OCI-LY1 (cell line): ENCODE results near the gene GADD45A.

Experiments used
- H2AFZ ChIP-seq: fragments of 200-600 bp; sonication (generic), shearing (Covaris generic); 2 replicates; pipeline ENCODE4 v1.6.0; 2014; ENCODE audit warnings: antibody characterized with exemption, mild to moderate bottlenecking, low read length
- H3F3A ChIP-seq: fragments of 200-600 bp; sonication (generic), shearing (Covaris generic); 2 replicates; pipeline ENCODE4 v1.6.0; 2014; ENCODE audit warnings: mild to moderate bottlenecking, antibody characterized with exemption, low read length, moderate library complexity; ENCODE audit not compliant: insufficient read depth
- H3K27ac ChIP-seq: fragments of 200-600 bp; sonication (generic); 2 replicates; pipeline ENCODE4 v1.5.1; 2014; ENCODE audit warnings: low read length, mixed run types, mild to moderate bottlenecking, low read depth; ENCODE audit not compliant: poor library complexity, severe bottlenecking
- H3K27me3 ChIP-seq: fragments of 200-600 bp; sonication (generic); 2 replicates; pipeline ENCODE4 v1.6.0; 2014; ENCODE audit warnings: antibody characterized with exemption, mild to moderate bottlenecking, low read length, moderate library complexity; ENCODE audit not compliant: insufficient read depth
- H3K36me3 ChIP-seq: fragments of 200-600 bp; sonication (generic); 2 replicates; pipeline ENCODE4 v1.6.1; 2014; ENCODE audit warnings: mild to moderate bottlenecking, antibody characterized with exemption, low read length, moderate library complexity, mixed read lengths; ENCODE audit not compliant: insufficient read depth
- H3K4me1 ChIP-seq: fragments of 200-600 bp; sonication (generic); 2 replicates; pipeline ENCODE4 v1.5.1; 2014; ENCODE audit warnings: mild to moderate bottlenecking, low read length, moderate library complexity; ENCODE audit not compliant: insufficient read depth, severe bottlenecking
- H3K4me2 ChIP-seq: fragments of 200-600 bp; sonication (generic), shearing (Covaris generic); 2 replicates; pipeline ENCODE4 v1.6.1; 2014; ENCODE audit warnings: low read length
- H3K4me3 ChIP-seq: fragments of 200-600 bp; sonication (generic); 2 replicates; pipeline ENCODE4 v1.5.1; 2014; ENCODE audit warnings: low read length, low read depth, mild to moderate bottlenecking, mixed read lengths; ENCODE audit not compliant: poor library complexity, severe bottlenecking
- H3K79me2 ChIP-seq: fragments of 200-600 bp; shearing (Covaris generic); 2 replicates; pipeline ENCODE4 v1.6.1; 2016; ENCODE audit warnings: mixed run types, low read length, mixed read lengths; ENCODE audit not compliant: insufficient read depth
- H3K9ac ChIP-seq: fragments of 200-600 bp; sonication (generic), shearing (Covaris generic); 2 replicates; pipeline ENCODE4 v1.6.1; 2014; ENCODE audit warnings: mild to moderate bottlenecking, low read length, mixed read lengths
- H3K9me2 ChIP-seq: fragments of 200-600 bp; sonication (generic), shearing (Covaris generic); 2 replicates; pipeline ENCODE4 v1.6.1; 2014; ENCODE audit warnings: low read depth, mild to moderate bottlenecking, low read length, mixed read lengths
- H3K9me3 ChIP-seq: fragments of 200-600 bp; shearing (Covaris generic); 2 replicates; pipeline ENCODE4 v1.6.1; 2014; ENCODE audit warnings: low read length, mixed read lengths
- H4K20me1 ChIP-seq: fragments of 200-600 bp; sonication (generic), shearing (Covaris generic); 2 replicates; pipeline ENCODE4 v1.6.0; 2016; ENCODE audit warnings: mild to moderate bottlenecking, low read length; ENCODE audit not compliant: insufficient read depth
- EZH2 ChIP-seq: fragments of 200-600 bp; sonication (generic), shearing (Covaris generic); IDR thresholded peaks from 2 replicates; pipeline ENCODE4 v1.8.0; 2017; ENCODE audit warnings: borderline replicate concordance, mixed run types, mild to moderate bottlenecking, antibody characterized with exemption, low read length, moderate library complexity, mixed read lengths
- TF ChIP-seq, protein P1 (sequence below): fragments of 200-600 bp; sonication (generic), shearing (Covaris generic); IDR thresholded peaks from 2 replicates; pipeline ENCODE4 v1.5.1; 2017; ENCODE audit warnings: mild to moderate bottlenecking, antibody characterized with exemption, low read length, moderate library complexity, mixed read lengths

GADD45A gene

DNA sequence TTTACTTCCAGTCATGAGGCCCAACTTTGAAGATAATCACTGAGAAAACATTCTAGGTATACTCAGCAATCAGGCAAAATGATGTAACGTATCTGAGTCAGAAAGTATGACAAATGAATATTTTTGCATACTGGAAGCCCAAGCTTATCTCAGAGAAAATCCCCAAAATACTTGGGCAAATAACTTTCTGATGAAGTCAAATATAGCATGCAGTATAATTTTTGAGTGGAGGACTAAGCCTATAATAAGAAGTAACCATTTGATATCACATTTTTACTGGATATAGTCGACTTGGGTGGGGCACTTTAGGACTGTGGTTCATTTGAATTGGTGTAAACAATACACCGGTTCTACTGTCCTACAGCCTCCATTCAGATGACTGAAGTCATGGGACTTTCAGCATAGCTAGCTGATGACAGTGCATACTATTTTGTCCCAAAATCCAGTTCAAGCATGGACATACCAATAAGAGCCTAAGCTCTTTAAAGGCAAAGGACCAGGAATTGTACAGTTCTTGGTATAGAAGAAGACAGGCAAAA lies 2.3 kb upstream of the GADD45A start:
- Histone ChIP-seq H3K79me2 (peaks cover 23% of the 10 kb centered on the region), H3K9ac (no peak overlapping the region; the same call in 1 of the 2 replicates), H3K4me3 (no peak overlapping the region), H4K20me1 (no peaks in the 10 kb centered on the region), H3F3A (no peaks in the 10 kb centered on the region), H2AFZ (no peak overlapping the region), H3K27ac (peak overlapping the region; percentile 85), H3K36me3 (peaks cover 26% of the 10 kb centered on the region), H3K4me1 (peaks cover 54% of the 10 kb centered on the region), H3K9me2 (no peaks in the 10 kb centered on the region), H3K27me3 (no peaks in the 10 kb centered on the region), H3K9me3 (no peaks in the 10 kb centered on the region), H3K4me2 (no peak overlapping the region)
- TF ChIP-seq, protein P1, sequence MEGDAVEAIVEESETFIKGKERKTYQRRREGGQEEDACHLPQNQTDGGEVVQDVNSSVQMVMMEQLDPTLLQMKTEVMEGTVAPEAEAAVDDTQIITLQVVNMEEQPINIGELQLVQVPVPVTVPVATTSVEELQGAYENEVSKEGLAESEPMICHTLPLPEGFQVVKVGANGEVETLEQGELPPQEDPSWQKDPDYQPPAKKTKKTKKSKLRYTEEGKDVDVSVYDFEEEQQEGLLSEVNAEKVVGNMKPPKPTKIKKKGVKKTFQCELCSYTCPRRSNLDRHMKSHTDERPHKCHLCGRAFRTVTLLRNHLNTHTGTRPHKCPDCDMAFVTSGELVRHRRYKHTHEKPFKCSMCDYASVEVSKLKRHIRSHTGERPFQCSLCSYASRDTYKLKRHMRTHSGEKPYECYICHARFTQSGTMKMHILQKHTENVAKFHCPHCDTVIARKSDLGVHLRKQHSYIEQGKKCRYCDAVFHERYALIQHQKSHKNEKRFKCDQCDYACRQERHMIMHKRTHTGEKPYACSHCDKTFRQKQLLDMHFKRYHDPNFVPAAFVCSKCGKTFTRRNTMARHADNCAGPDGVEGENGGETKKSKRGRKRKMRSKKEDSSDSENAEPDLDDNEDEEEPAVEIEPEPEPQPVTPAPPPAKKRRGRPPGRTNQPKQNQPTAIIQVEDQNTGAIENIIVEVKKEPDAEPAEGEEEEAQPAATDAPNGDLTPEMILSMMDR, result no peak
- no peak for TF ChIP-seq EZH2

- Histone ChIP-seq H3K27ac (peak overlapping the region; percentile 85), H3K4me2 (peak overlapping the region; percentile 69; the same call in 1 of the 2 replicates), H3K27me3 (no peaks in the 10 kb centered on the region)
Measured at GRCh38 chr1:67683316-67683715, 1.7 kb upstream of the GADD45A start.

GRCh38 chr1:67683766-67684525 lies 1.1 kb upstream of the GADD45A start:
- Histone ChIP-seq H3K9me2 (no peaks in the 10 kb centered on the region), H3K36me3 (peaks cover 38% of the 10 kb centered on the region), H3K79me2 (peaks cover 23% of the 10 kb centered on the region), H2AFZ (0 out of 2 replicates have a peak overlapping the region, but pooled peaks have one; percentile 13), H3K27ac (peak overlapping the region; percentile 85), H3K4me1 (peaks cover 54% of the 10 kb centered on the region), H3K4me2 (peak overlapping the region; percentile 69), H4K20me1 (no peaks in the 10 kb centered on the region), H3F3A (peaks cover 6% of the 10 kb centered on the region; the same call in 1 of the 2 replicates), H3K9ac (peak overlapping the region; percentile 51), H3K4me3 (peak overlapping the region; percentile 91), H3K9me3 (no peaks in the 10 kb centered on the region), H3K27me3 (no peaks in the 10 kb centered on the region)
- TF ChIP-seq, protein P1, result no peak

More at GRCh38 chr1:67683316-67683715, 1.7 kb upstream of the GADD45A start:
- H3K9me2 ChIP-seq, result no peaks in the 10 kb centered on the region
- no peaks in the 10 kb centered on the region for H4K20me1 ChIP-seq
- H3K4me1 ChIP-seq, result peaks cover 54% of the 10 kb centered on the region
- H3F3A ChIP-seq, result no peaks in the 10 kb centered on the region
- 0 out of 2 replicates have a peak overlapping the region, but pooled peaks have one; percentile 13 for H2AFZ ChIP-seq
- no peak overlapping the region; the same call in 1 of the 2 replicates for H3K9ac ChIP-seq
- TF ChIP-seq, protein P1, result no peak
- no peak for TF ChIP-seq EZH2
- H3K4me3 ChIP-seq, result no peak overlapping the region
- H3K36me3 ChIP-seq, result peaks cover 31% of the 10 kb centered on the region
- no peaks in the 10 kb centered on the region for H3K9me3 ChIP-seq
- peaks cover 23% of the 10 kb centered on the region for H3K79me2 ChIP-seq
